HL-60 (cell line): Measurements from ENCODE around the gene EXOC2.

Source experiments
- POLR2AphosphoS5 ChIP-seq: IDR thresholded peaks from 2 replicates; pipeline ENCODE4 v1.6.1; 2012; ENCODE audit warnings: low read depth
- TF ChIP-seq, protein P1 (sequence below): IDR thresholded peaks from 2 replicates; pipeline ENCODE4 v1.6.1; 2012; ENCODE audit warnings: low read depth; ENCODE audit not compliant: insufficient replicate concordance

DNA sequence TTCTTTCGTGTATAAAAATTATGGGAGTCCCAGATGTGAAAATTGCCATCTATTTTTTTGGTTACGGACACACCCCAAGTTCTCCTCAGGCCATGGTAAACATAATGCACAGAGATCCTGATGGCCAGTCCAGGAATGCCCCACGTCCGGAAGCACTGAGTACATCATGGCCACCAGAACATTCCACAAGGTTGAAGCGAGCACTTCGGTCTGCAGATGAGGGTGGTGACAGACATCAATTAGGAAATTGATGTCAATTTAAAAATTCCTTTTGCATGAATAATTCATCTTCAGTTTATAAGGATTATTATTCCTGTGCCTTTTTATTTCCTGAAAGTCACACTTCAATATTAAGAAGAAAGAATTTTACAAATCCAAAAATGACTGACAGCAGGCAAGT is 13.2 kb upstream of the EXOC2 start:
- TF ChIP-seq, protein P1, sequence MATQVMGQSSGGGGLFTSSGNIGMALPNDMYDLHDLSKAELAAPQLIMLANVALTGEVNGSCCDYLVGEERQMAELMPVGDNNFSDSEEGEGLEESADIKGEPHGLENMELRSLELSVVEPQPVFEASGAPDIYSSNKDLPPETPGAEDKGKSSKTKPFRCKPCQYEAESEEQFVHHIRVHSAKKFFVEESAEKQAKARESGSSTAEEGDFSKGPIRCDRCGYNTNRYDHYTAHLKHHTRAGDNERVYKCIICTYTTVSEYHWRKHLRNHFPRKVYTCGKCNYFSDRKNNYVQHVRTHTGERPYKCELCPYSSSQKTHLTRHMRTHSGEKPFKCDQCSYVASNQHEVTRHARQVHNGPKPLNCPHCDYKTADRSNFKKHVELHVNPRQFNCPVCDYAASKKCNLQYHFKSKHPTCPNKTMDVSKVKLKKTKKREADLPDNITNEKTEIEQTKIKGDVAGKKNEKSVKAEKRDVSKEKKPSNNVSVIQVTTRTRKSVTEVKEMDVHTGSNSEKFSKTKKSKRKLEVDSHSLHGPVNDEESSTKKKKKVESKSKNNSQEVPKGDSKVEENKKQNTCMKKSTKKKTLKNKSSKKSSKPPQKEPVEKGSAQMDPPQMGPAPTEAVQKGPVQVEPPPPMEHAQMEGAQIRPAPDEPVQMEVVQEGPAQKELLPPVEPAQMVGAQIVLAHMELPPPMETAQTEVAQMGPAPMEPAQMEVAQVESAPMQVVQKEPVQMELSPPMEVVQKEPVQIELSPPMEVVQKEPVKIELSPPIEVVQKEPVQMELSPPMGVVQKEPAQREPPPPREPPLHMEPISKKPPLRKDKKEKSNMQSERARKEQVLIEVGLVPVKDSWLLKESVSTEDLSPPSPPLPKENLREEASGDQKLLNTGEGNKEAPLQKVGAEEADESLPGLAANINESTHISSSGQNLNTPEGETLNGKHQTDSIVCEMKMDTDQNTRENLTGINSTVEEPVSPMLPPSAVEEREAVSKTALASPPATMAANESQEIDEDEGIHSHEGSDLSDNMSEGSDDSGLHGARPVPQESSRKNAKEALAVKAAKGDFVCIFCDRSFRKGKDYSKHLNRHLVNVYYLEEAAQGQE, result no peak
- TF ChIP-seq POLR2AphosphoS5, result no peak
